Measurements from ENCODE around the gene ASIC4.

DNA sequence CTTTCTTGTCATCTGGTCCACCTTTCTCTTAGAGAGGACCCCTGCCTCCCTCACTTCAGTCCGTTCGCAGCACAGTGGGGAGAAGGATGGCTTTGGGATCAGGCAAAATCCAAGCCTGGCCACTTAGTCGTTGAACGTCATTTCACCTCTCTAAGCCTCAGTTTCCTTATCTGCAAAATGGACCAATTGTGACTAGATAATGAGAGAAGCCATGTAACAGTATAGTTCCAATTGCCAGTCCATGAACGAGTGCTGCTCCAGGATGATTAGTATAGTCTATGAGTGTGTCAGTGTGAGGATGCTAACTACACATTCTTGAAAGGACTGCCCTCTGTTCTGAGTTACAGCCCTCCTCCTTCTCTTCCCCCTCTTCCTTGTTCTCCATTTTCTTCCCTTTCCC lies 58.9 kb downstream of the ASIC4 start:
- TF ChIP-seq, protein P1, sequence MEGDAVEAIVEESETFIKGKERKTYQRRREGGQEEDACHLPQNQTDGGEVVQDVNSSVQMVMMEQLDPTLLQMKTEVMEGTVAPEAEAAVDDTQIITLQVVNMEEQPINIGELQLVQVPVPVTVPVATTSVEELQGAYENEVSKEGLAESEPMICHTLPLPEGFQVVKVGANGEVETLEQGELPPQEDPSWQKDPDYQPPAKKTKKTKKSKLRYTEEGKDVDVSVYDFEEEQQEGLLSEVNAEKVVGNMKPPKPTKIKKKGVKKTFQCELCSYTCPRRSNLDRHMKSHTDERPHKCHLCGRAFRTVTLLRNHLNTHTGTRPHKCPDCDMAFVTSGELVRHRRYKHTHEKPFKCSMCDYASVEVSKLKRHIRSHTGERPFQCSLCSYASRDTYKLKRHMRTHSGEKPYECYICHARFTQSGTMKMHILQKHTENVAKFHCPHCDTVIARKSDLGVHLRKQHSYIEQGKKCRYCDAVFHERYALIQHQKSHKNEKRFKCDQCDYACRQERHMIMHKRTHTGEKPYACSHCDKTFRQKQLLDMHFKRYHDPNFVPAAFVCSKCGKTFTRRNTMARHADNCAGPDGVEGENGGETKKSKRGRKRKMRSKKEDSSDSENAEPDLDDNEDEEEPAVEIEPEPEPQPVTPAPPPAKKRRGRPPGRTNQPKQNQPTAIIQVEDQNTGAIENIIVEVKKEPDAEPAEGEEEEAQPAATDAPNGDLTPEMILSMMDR (conservative IDR thresholded peaks at IDR 0.05; ENCODE audit: low read depth in 2 of 2) = no peak
- no peak for TF ChIP-seq POLR2AphosphoS5 (IDR thresholded peaks at IDR 0.05; ENCODE audit: low read depth)
- no peak for TF ChIP-seq REST (IDR thresholded peaks at IDR 0.05; ENCODE audit: unreplicated experiment)
